ENCODE measurements around the gene RPL7A. TPM values are rescaled to one million over a fixed set of nuclear protein-coding genes. Genes with fewer than 3 reads are reported as not detected.

RPL7A gene
- total and polyA plus RNA-seq, 2 of the 13 experiments (the other 11 are each of a cell fraction or from before 2014, with no cell fraction given): 2,401 to 2,938 TPM

DNA sequence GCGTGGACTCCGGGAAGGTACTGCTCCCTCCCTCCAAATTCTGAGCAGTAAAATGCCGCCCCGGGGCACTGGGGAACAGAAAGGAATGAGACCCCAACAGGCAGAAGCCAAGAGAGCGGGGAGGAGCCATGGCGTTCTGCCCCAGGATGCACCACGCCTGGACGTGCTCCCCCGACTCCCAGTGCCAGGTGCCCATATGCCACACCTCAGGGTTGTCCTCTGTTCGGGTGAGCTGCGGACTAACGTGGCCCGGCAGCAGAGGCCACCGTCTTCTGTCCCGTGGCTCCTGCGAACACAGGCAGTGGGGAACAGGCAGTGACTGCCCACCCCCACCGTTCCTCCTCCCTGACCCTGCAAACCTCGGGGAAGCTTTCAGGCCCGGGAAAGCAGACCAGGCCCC lies 16.8 kb upstream of the RPL7A start (continued):
- no peak for TF ChIP-seq XRCC5 (optimal IDR thresholded peaks at IDR 0.05; ENCODE audit: low read length)
- TF ChIP-seq CBFB (CRISPR knock-in tag; IDR thresholded peaks at IDR 0.05): no peak
- TF ChIP-seq POLR2G (IDR thresholded peaks at IDR 0.05; ENCODE audit: low read depth, low read length): peak; percentile 25; the same call in 1 of the 2 replicates
- no peak for TF ChIP-seq ZNF34 (CRISPR knock-in tag; IDR thresholded peaks at IDR 0.05; ENCODE audit: borderline replicate concordance)
- TF ChIP-seq CEBPB (IDR thresholded peaks at IDR 0.05; ENCODE audit: borderline replicate concordance, low read depth, low read length): no peak
- TF ChIP-seq, protein P1, sequence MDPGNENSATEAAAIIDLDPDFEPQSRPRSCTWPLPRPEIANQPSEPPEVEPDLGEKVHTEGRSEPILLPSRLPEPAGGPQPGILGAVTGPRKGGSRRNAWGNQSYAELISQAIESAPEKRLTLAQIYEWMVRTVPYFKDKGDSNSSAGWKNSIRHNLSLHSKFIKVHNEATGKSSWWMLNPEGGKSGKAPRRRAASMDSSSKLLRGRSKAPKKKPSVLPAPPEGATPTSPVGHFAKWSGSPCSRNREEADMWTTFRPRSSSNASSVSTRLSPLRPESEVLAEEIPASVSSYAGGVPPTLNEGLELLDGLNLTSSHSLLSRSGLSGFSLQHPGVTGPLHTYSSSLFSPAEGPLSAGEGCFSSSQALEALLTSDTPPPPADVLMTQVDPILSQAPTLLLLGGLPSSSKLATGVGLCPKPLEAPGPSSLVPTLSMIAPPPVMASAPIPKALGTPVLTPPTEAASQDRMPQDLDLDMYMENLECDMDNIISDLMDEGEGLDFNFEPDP (CRISPR knock-in tag; conservative IDR thresholded peaks at IDR 0.05): no peak
- 0 out of 2 replicates have a peak, but pooled peaks have one; percentile 33 for TF ChIP-seq ZC3H13 (CRISPR knock-in tag; IDR thresholded peaks at IDR 0.05)
- TF ChIP-seq, protein P2, sequence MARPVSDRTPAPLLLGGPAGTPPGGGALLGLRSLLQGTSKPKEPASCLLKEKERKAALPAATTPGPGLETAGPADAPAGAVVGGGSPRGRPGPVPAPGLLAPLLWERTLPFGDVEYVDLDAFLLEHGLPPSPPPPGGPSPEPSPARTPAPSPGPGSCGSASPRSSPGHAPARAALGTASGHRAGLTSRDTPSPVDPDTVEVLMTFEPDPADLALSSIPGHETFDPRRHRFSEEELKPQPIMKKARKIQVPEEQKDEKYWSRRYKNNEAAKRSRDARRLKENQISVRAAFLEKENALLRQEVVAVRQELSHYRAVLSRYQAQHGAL (CRISPR knock-in tag; IDR thresholded peaks at IDR 0.05; ENCODE audit: not compliant biosample characterization): no peak
- TF ChIP-seq, protein P3, sequence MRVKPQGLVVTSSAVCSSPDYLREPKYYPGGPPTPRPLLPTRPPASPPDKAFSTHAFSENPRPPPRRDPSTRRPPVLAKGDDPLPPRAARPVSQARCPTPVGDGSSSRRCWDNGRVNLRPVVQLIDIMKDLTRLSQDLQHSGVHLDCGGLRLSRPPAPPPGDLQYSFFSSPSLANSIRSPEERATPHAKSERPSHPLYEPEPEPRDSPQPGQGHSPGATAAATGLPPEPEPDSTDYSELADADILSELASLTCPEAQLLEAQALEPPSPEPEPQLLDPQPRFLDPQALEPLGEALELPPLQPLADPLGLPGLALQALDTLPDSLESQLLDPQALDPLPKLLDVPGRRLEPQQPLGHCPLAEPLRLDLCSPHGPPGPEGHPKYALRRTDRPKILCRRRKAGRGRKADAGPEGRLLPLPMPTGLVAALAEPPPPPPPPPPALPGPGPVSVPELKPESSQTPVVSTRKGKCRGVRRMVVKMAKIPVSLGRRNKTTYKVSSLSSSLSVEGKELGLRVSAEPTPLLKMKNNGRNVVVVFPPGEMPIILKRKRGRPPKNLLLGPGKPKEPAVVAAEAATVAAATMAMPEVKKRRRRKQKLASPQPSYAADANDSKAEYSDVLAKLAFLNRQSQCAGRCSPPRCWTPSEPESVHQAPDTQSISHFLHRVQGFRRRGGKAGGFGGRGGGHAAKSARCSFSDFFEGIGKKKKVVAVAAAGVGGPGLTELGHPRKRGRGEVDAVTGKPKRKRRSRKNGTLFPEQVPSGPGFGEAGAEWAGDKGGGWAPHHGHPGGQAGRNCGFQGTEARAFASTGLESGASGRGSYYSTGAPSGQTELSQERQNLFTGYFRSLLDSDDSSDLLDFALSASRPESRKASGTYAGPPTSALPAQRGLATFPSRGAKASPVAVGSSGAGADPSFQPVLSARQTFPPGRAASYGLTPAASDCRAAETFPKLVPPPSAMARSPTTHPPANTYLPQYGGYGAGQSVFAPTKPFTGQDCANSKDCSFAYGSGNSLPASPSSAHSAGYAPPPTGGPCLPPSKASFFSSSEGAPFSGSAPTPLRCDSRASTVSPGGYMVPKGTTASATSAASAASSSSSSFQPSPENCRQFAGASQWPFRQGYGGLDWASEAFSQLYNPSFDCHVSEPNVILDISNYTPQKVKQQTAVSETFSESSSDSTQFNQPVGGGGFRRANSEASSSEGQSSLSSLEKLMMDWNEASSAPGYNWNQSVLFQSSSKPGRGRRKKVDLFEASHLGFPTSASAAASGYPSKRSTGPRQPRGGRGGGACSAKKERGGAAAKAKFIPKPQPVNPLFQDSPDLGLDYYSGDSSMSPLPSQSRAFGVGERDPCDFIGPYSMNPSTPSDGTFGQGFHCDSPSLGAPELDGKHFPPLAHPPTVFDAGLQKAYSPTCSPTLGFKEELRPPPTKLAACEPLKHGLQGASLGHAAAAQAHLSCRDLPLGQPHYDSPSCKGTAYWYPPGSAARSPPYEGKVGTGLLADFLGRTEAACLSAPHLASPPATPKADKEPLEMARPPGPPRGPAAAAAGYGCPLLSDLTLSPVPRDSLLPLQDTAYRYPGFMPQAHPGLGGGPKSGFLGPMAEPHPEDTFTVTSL (CRISPR knock-in tag; IDR thresholded peaks at IDR 0.05; ENCODE audit: borderline replicate concordance): no peak
- TF ChIP-seq AGO2 (optimal IDR thresholded peaks at IDR 0.05; ENCODE audit: low read depth, low read length): peak; percentile 7

Data from HepG2 (cell line).